ENCODE results near the gene ESPL1. TPM values are rescaled to one million over a fixed set of nuclear protein-coding genes. Genes with fewer than 3 reads are reported as not detected.

ESPL1 gene
- polyA plus RNA-seq, 1 experiment, result 7.3 TPM

GRCh38 chr12:53258541-53259539 lies 9.3 kb upstream of the ESPL1 start:
- no peak overlapping the region for H3K4me3 ChIP-seq (ENCODE audit: low read depth, low read length)
- no peak for TF ChIP-seq CTCF (IDR thresholded peaks at IDR 0.05; ENCODE audit: insufficient read depth, low read depth, low read length)
- no peak for DNase-seq (ENCODE audit: low read depth)
- ChIA-PET CTCF (interaction anchor here (0.6 to 1.2 kb wide), 4 partner anchors 8 to 126 kb away, joined by 3 to 4 read pairs (median 4); no protein-coding TSS in a partner anchor), POLR2A (no interaction called here)
- H3K27me3 ChIP-seq (ENCODE audit: control insufficient read depth, insufficient read depth, low read length), result no peaks in the 10 kb centered on the region
- H3K36me3 ChIP-seq (ENCODE audit: control insufficient read depth, insufficient read depth, low read length), result peaks cover 10% of the 10 kb centered on the region

GRCh38 chr12:53259891-53260290 lies 8.2 kb upstream of the ESPL1 start:
- Histone ChIP-seq H3K27me3 (ENCODE audit: control insufficient read depth, insufficient read depth, low read length) (no peaks in the 10 kb centered on the region), H3K4me3 (ENCODE audit: low read depth, low read length) (no peak overlapping the region), H3K36me3 (ENCODE audit: control insufficient read depth, insufficient read depth, low read length) (peaks cover 5% of the 10 kb centered on the region)
- CTCF ChIA-PET, result no interaction called here
- no peak for DNase-seq (ENCODE audit: low read depth)
- POLR2A ChIA-PET, result no interaction called here
- no peak for TF ChIP-seq CTCF (IDR thresholded peaks at IDR 0.05; ENCODE audit: insufficient read depth, low read depth, low read length)

GRCh38 chr12:53265783-53266182 lies 2.3 kb upstream of the ESPL1 start:
- TF ChIP-seq CTCF (IDR thresholded peaks at IDR 0.05; ENCODE audit: insufficient read depth, low read depth, low read length), result no peak
- H3K27me3 ChIP-seq (ENCODE audit: control insufficient read depth, insufficient read depth, low read length), result no peaks in the 10 kb centered on the region
- DNase-seq (ENCODE audit: low read depth), result no peak
- H3K36me3 ChIP-seq (ENCODE audit: control insufficient read depth, insufficient read depth, low read length), result no peaks in the 10 kb centered on the region
- H3K4me3 ChIP-seq (ENCODE audit: low read depth, low read length), result no peak overlapping the region
- ChIA-PET CTCF (interaction anchor here (0.9 to 6.7 kb wide), 3 partner anchors 12 to 76 kb away, joined by 3 to 68 read pairs (median 40); a partner anchor contains a TSS), POLR2A (no interaction called here)

GRCh38 chr12:53267306-53267998 lies 647 bp upstream of the ESPL1 start:
- H3K36me3 ChIP-seq (ENCODE audit: control insufficient read depth, insufficient read depth, low read length), result no peaks in the 10 kb centered on the region
- peak overlapping the region; percentile 78 for H3K4me3 ChIP-seq (ENCODE audit: low read depth, low read length)
- CTCF ChIA-PET, result interaction anchor here (0.7 to 6.7 kb wide), 16 partner anchors 9 to 108 kb away, joined by 3 to 68 read pairs (median 4); a partner anchor contains a TSS
- POLR2A ChIA-PET, result interaction anchor here (1.0 kb wide), 1 partner anchor 44 kb away, joined by 3 read pairs; no protein-coding TSS in a partner anchor
- TF ChIP-seq CTCF (IDR thresholded peaks at IDR 0.05; ENCODE audit: insufficient read depth, low read depth, low read length), result no peak
- H3K27me3 ChIP-seq (ENCODE audit: control insufficient read depth, insufficient read depth, low read length), result no peaks in the 10 kb centered on the region
- no peak for DNase-seq (ENCODE audit: low read depth)

Measured in BJ (cell line).